Measurements from ENCODE around the gene NDUFS1. TPM values are rescaled to one million over a fixed set of nuclear protein-coding genes. Genes with fewer than 3 reads are reported as not detected.

NDUFS1 gene
- total RNA-seq, 4 donors from 2014 or later, result 83.5 to 101 (median 90.9) TPM

DNA sequence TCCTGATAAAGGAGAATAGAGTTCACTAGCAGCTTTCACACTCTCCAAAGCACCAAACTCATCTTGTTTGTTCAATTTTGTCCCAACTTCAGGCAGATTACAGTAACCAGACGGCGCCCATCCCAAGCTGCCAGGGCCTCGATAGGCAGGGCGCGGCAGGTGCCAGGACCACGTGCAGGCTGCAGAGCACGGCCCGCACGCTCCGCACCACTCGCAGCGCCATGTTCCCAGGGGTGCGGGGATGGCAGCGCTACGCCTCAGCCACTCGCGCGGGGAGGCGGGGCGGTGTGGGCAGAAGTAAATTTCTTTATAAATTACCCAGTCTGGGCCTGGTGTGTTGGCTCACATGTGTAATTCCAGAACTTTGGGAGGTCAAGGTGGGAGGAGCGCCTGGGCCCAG is 43.0 kb downstream of the NDUFS1 start:
- no peak for DNase-seq (ENCODE audit: extremely low spot score)
- Histone ChIP-seq H3K4me3 (no peak overlapping the region), H3K36me3 (peaks cover 11 to 83% (median 50%) of the 10 kb centered on the region in 4 donors), H3K27me3 (no peaks in the 10 kb centered on the region), H3K4me1 (no peaks in the 10 kb centered on the region), H3K9me3 (peaks cover 0 to 7% (median 0%) of the 10 kb centered on the region in 4 donors), H3K27ac (replicated peaks in 1 of 4) (no peak overlapping the region)
- WGBS, result 94% methylated on average over 21 of the region's 21 CpGs
- TF ChIP-seq POLR2AphosphoS5 (IDR thresholded peaks at IDR 0.05) (no peak), EP300 (IDR thresholded peaks at IDR 0.05) (no peak), CTCF (IDR thresholded peaks at IDR 0.05) (no peak), POLR2A (IDR thresholded peaks at IDR 0.05; ENCODE audit: low read depth) (no peak)
- intact Hi-C loops (cut with DNase I), result no loop called here

DNA sequence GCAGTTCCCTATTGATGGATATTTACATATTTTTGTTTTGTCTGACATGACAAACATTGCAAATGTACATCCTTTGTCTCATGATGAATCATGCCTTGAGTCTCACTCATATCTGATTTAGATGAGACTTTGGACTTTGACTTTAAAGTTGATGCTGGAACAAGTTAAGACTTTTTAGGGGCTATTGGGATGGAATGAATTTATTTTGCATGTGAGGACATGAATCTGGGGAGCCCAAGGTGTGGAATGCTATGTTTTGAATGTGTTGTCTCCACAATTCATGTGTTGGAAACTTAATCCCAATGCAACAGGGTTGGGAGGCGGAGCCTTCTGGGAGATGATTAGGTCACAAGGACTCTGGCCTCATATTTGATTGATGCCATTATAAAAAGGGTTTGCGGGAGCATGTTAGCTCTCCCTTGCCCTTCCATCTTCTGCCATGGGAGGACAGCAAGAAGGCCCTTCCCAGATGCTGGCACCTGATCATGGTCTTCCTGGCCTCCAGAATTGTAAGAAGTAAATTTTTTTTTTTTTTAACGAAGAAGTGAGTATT is 44.1 kb downstream of the NDUFS1 start:
- intact Hi-C loops (cut with DNase I), result no loop called here
- WGBS, result 98% methylated on average over 3 of the region's 3 CpGs
- no peaks in the 10 kb centered on the region for H3K4me1 ChIP-seq
- DNase-seq (ENCODE audit: extremely low spot score), result no peak
- H3K27ac ChIP-seq (replicated peaks in 1 of 4), result no peak overlapping the region
- TF ChIP-seq EP300 (IDR thresholded peaks at IDR 0.05) (no peak), POLR2AphosphoS5 (IDR thresholded peaks at IDR 0.05) (no peak), CTCF (IDR thresholded peaks at IDR 0.05) (no peak), POLR2A (IDR thresholded peaks at IDR 0.05; ENCODE audit: low read depth) (no peak)
- peaks cover 0 to 72% (median 39%) of the 10 kb centered on the region in 4 donors for H3K36me3 ChIP-seq
- H3K27me3 ChIP-seq, result no peaks in the 10 kb centered on the region
- no peaks in the 10 kb centered on the region for H3K9me3 ChIP-seq
- no peak overlapping the region for H3K4me3 ChIP-seq

DNA sequence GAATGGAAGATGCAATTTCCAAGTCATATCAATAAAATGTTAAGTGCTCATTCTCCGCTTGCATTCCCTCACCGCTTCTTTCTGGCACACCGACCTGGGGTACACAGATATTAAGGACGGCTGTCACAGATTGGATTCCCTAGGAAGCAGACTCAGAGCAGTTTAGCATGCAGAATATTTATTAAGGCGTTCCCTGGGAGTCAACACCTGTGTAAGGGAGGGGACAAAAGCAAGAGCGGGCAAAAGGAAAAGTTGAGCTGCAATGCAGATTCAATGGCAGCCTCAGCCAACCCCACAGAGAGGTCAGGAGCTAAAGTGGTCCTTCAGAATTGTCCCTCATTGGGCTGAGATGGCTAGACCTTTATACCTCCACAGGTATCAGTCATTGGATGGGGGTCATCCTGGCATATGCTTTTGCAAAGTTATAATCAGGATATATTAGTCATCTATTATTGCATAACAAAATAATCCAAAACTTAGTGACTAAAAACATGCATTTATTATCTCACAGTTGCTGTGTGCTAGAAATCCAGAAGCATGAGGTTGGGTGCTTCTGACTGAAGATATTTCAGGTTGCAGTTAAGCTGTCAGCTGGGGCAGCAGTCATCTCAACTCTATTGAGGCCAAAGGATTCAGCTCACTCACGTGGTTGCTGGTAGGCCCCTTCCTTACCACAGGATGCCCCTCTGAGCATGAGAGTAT is 46.2 kb downstream of the NDUFS1 start:
- whole genome bisulfite sequencing, result 99% methylated on average over 6 of the region's 7 CpGs
- no peak overlapping the region for H3K27ac ChIP-seq (replicated peaks in 1 of 4)
- no peaks in the 10 kb centered on the region for H3K27me3 ChIP-seq
- TF ChIP-seq EP300 (IDR thresholded peaks at IDR 0.05), result no peak
- TF ChIP-seq POLR2AphosphoS5 (IDR thresholded peaks at IDR 0.05), result no peak
- TF ChIP-seq CTCF (IDR thresholded peaks at IDR 0.05), result no peak
- TF ChIP-seq POLR2A (IDR thresholded peaks at IDR 0.05; ENCODE audit: low read depth), result no peak
- peaks cover 0 to 51% (median 26%) of the 10 kb centered on the region in 4 donors for H3K36me3 ChIP-seq
- H3K9me3 ChIP-seq, result no peaks in the 10 kb centered on the region
- no peaks in the 10 kb centered on the region for H3K4me1 ChIP-seq
- DNase-seq (ENCODE audit: extremely low spot score), result no peak
- no peak overlapping the region for H3K4me3 ChIP-seq
- intact Hi-C loops (cut with DNase I), result no loop called here

DNA sequence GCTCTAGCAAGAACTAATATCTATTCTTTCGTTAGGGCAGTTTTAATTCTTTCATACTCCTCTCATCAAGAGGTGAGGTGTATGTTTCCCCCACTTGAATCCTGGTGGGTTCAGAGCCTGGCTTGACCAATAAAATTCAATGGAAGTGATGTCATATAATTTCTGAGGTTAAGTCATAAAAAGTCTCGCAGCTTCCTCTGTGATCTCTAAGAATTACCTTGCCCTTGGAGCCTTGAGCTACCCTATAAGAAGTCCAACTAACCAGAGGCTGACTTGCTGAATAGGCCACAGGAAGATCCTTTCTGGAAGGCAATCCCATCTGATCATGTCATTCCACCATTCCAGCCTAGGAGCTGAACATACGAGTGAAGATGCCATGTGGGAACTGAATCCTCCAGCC is 47.1 kb downstream of the NDUFS1 start:
- no peak for TF ChIP-seq CTCF (IDR thresholded peaks at IDR 0.05)
- no peak for TF ChIP-seq POLR2AphosphoS5 (IDR thresholded peaks at IDR 0.05)
- no peak for TF ChIP-seq EP300 (IDR thresholded peaks at IDR 0.05)
- no peak for TF ChIP-seq POLR2A (IDR thresholded peaks at IDR 0.05; ENCODE audit: low read depth)
- no peaks in the 10 kb centered on the region for H3K27me3 ChIP-seq
- no peaks in the 10 kb centered on the region for H3K9me3 ChIP-seq
- intact Hi-C loops (cut with DNase I), result no loop called here
- H3K4me3 ChIP-seq, result no peak overlapping the region
- DNase-seq (ENCODE audit: extremely low spot score), result no peak
- WGBS, result 99% methylated on average over 3 of the region's 3 CpGs
- H3K4me1 ChIP-seq, result no peaks in the 10 kb centered on the region
- no peak overlapping the region for H3K27ac ChIP-seq (replicated peaks in 1 of 4)
- peaks cover 0 to 44% (median 21%) of the 10 kb centered on the region in 4 donors for H3K36me3 ChIP-seq

Data from esophagus muscularis mucosa (tissue), 4 donors.